22Rv1 (cell line): Measurements from ENCODE around the gene SDHAF1.

Experiments
- ZFX ChIP-seq: fragments of 450-650 bp; IDR thresholded peaks from 2 replicates; pipeline ENCODE4 v1.6.1; 2017; ENCODE audit warnings: antibody characterized with exemption, borderline replicate concordance
- TF ChIP-seq, protein P1 (sequence below): fragments of 450-650 bp; IDR thresholded peaks from 2 replicates; pipeline ENCODE4 v1.5.1; 2017; ENCODE audit warnings: mild to moderate bottlenecking

DNA sequence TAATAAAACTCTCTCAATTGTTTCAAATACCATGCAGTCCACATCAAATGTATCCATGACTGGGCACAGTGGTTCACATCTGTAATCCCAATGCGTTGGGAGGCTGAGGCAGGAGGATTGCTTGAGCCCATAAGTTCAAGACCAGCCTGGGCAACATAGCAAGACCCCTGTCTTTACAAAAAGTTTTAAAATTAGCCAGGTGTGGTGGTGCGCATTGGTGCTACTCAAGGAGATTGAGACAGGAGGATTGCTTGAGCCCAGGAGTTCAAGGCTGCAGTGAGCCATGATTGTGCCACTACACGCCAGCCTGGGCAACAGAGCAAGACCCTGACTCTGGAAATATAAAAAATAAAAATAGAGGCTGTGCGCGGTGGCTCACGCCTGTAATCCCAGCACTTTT lies 32.7 kb downstream of the SDHAF1 start:
- TF ChIP-seq, protein P1, sequence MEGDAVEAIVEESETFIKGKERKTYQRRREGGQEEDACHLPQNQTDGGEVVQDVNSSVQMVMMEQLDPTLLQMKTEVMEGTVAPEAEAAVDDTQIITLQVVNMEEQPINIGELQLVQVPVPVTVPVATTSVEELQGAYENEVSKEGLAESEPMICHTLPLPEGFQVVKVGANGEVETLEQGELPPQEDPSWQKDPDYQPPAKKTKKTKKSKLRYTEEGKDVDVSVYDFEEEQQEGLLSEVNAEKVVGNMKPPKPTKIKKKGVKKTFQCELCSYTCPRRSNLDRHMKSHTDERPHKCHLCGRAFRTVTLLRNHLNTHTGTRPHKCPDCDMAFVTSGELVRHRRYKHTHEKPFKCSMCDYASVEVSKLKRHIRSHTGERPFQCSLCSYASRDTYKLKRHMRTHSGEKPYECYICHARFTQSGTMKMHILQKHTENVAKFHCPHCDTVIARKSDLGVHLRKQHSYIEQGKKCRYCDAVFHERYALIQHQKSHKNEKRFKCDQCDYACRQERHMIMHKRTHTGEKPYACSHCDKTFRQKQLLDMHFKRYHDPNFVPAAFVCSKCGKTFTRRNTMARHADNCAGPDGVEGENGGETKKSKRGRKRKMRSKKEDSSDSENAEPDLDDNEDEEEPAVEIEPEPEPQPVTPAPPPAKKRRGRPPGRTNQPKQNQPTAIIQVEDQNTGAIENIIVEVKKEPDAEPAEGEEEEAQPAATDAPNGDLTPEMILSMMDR, result no peak
- TF ChIP-seq ZFX, result no peak
